ENCODE measurements around the gene CARD14. TPM values are rescaled to one million over a fixed set of nuclear protein-coding genes. Genes with fewer than 3 reads are reported as not detected.
"Not testable (repeated sequence)": the region's sequence is repeated elsewhere in the genome, so short reads cannot be mapped to it uniquely, and the experiment has no call there.

The CARD14 gene
- total and polyA plus RNA-seq, 2 donors: 1.2 to 3.3 TPM

- peaks cover 6% of the 10 kb centered on the region for H3K36me3 ChIP-seq (ENCODE audit: insufficient read depth)
- H3K4me3 ChIP-seq (ENCODE audit: low read depth, low read length): no peak overlapping the region
- no peaks in the 10 kb centered on the region for H3K4me1 ChIP-seq (ENCODE audit: insufficient read depth)
- H3K27ac ChIP-seq (ENCODE audit: low read depth): no peak overlapping the region
- no peak for DNase-seq (ENCODE audit: extremely low spot score)
- WGBS: 94% methylated on average over 26 of the region's 26 CpGs
Observed at GRCh38 chr17:80243526-80244433, 74.0 kb downstream of the CARD14 start.

- not testable (repeated sequence) for H3K27ac ChIP-seq (ENCODE audit: low read depth); DNase-seq (ENCODE audit: extremely low spot score); H3K36me3 ChIP-seq (ENCODE audit: insufficient read depth); H3K4me3 ChIP-seq (ENCODE audit: low read depth, low read length); H3K4me1 ChIP-seq (ENCODE audit: insufficient read depth)
- 93% methylated on average over 6 of the region's 6 CpGs for WGBS
Observed at GRCh38 chr17:80244448-80244847, 74.6 kb downstream of the CARD14 start.

- peaks cover 6% of the 10 kb centered on the region for H3K36me3 ChIP-seq (ENCODE audit: insufficient read depth)
Observed at GRCh38 chr17:80244871-80245509, 75.2 kb downstream of the CARD14 start.

GRCh38 chr17:80245566-80246265, 75.9 kb downstream of the CARD14 start:
- Histone ChIP-seq H3K36me3 (ENCODE audit: insufficient read depth) (peaks cover 6% of the 10 kb centered on the region), H3K4me1 (ENCODE audit: insufficient read depth) (no peaks in the 10 kb centered on the region), H3K27ac (ENCODE audit: low read depth) (no peak overlapping the region), H3K4me3 (ENCODE audit: low read depth, low read length) (no peak overlapping the region)
- 92% methylated on average over 27 of the region's 27 CpGs for WGBS
- DNase-seq (ENCODE audit: extremely low spot score): no peak

More at GRCh38 chr17:80244871-80245509, 75.2 kb downstream of the CARD14 start:
- no peak for DNase-seq (ENCODE audit: extremely low spot score)
- Histone ChIP-seq H3K4me1 (ENCODE audit: insufficient read depth) (no peaks in the 10 kb centered on the region), H3K27ac (ENCODE audit: low read depth) (no peak overlapping the region), H3K4me3 (ENCODE audit: low read depth, low read length) (no peak overlapping the region)
- 88% methylated on average over 22 of the region's 22 CpGs for WGBS

- Histone ChIP-seq H3K27ac (ENCODE audit: low read depth) (no peak overlapping the region), H3K4me3 (ENCODE audit: low read depth, low read length) (no peak overlapping the region), H3K36me3 (ENCODE audit: insufficient read depth) (peaks cover 6% of the 10 kb centered on the region), H3K4me1 (ENCODE audit: insufficient read depth) (no peaks in the 10 kb centered on the region)
- no peak for DNase-seq (ENCODE audit: extremely low spot score)
- 96% methylated on average over 19 of the region's 19 CpGs for WGBS
Observed at GRCh38 chr17:80246266-80246681, 76.4 kb downstream of the CARD14 start.

- H3K4me1 ChIP-seq (ENCODE audit: insufficient read depth): no peaks in the 10 kb centered on the region
- no peak for DNase-seq (ENCODE audit: extremely low spot score)
- H3K4me3 ChIP-seq (ENCODE audit: low read depth, low read length): no peak overlapping the region
- H3K27ac ChIP-seq (ENCODE audit: low read depth): no peak overlapping the region
- peaks cover 6% of the 10 kb centered on the region for H3K36me3 ChIP-seq (ENCODE audit: insufficient read depth)
- WGBS: 94% methylated on average over 8 of the region's 8 CpGs
Observed at GRCh38 chr17:80246726-80247125, 76.9 kb downstream of the CARD14 start.

GRCh38 chr17:80247561-80247960, 77.7 kb downstream of the CARD14 start:
- H3K36me3 ChIP-seq (ENCODE audit: insufficient read depth): peaks cover 6% of the 10 kb centered on the region

GRCh38 chr17:80248001-80248893, 78.4 kb downstream of the CARD14 start:
- no peaks in the 10 kb centered on the region for H3K4me1 ChIP-seq (ENCODE audit: insufficient read depth)
- H3K4me3 ChIP-seq (ENCODE audit: low read depth, low read length): no peak overlapping the region
- H3K36me3 ChIP-seq (ENCODE audit: insufficient read depth): peaks cover 6% of the 10 kb centered on the region
- H3K27ac ChIP-seq (ENCODE audit: low read depth): no peak overlapping the region
- no peak for DNase-seq (ENCODE audit: extremely low spot score)
- WGBS: 94% methylated on average over 23 of the region's 23 CpGs

More at GRCh38 chr17:80247561-80247960, 77.7 kb downstream of the CARD14 start:
- WGBS: 95% methylated on average over 17 of the region's 17 CpGs
- Histone ChIP-seq H3K27ac (ENCODE audit: low read depth) (no peak overlapping the region), H3K4me1 (ENCODE audit: insufficient read depth) (no peaks in the 10 kb centered on the region), H3K4me3 (ENCODE audit: low read depth, low read length) (no peak overlapping the region)
- DNase-seq (ENCODE audit: extremely low spot score): no peak

GRCh38 chr17:80248894-80249710, 79.3 kb downstream of the CARD14 start:
- H3K4me3 ChIP-seq (ENCODE audit: low read depth, low read length): no peak overlapping the region
- DNase-seq (ENCODE audit: extremely low spot score): no peak
- WGBS: 91% methylated on average over 26 of the region's 26 CpGs
- H3K27ac ChIP-seq (ENCODE audit: low read depth): no peak overlapping the region
- H3K36me3 ChIP-seq (ENCODE audit: insufficient read depth): peaks cover 2% of the 10 kb centered on the region
- H3K4me1 ChIP-seq (ENCODE audit: insufficient read depth): no peaks in the 10 kb centered on the region

GRCh38 chr17:80251966-80252365, 82.1 kb downstream of the CARD14 start:
- 91% methylated on average over 11 of the region's 11 CpGs for whole genome bisulfite sequencing
- Histone ChIP-seq H3K4me3 (ENCODE audit: low read depth, low read length) (no peak overlapping the region), H3K4me1 (ENCODE audit: insufficient read depth) (no peaks in the 10 kb centered on the region), H3K27ac (ENCODE audit: low read depth) (no peak overlapping the region), H3K36me3 (ENCODE audit: insufficient read depth) (peaks cover 2% of the 10 kb centered on the region)
- DNase-seq (ENCODE audit: extremely low spot score): no peak

GRCh38 chr17:80252871-80253270, 83.0 kb downstream of the CARD14 start:
- Histone ChIP-seq H3K4me3 (ENCODE audit: low read depth, low read length) (no peak overlapping the region), H3K4me1 (ENCODE audit: insufficient read depth) (no peaks in the 10 kb centered on the region), H3K27ac (ENCODE audit: low read depth) (no peak overlapping the region), H3K36me3 (ENCODE audit: insufficient read depth) (peaks cover 2% of the 10 kb centered on the region)
- WGBS: 64% methylated on average over 13 of the region's 13 CpGs
- DNase-seq (ENCODE audit: extremely low spot score): no peak

- Histone ChIP-seq H3K4me1 (ENCODE audit: insufficient read depth) (no peaks in the 10 kb centered on the region), H3K27ac (ENCODE audit: low read depth) (no peak overlapping the region), H3K4me3 (ENCODE audit: low read depth, low read length) (no peak overlapping the region), H3K36me3 (ENCODE audit: insufficient read depth) (no peaks in the 10 kb centered on the region)
- WGBS: 82% methylated on average over 21 of the region's 21 CpGs
- no peak for DNase-seq (ENCODE audit: extremely low spot score)
Observed at GRCh38 chr17:80253631-80254395, 84.0 kb downstream of the CARD14 start.

All from urinary bladder (tissue), 4 donors.